IgD-negative memory B cell (primary cell): ENCODE data around the gene PADI2. TPM values are rescaled to one million over a fixed set of nuclear protein-coding genes. Genes with fewer than 3 reads are reported as not detected.

ENCODE experiments used
- H3K27ac Mint-ChIP-seq, 3 donors: one replicate each; pipeline ENCODE4 v1.8.0; 2020 to 2022; ENCODE audit warnings: mild to moderate bottlenecking in 3 of 3, mixed read lengths in 3 of 3, moderate library complexity in 1 of 3
- H3K27me3 Mint-ChIP-seq: one replicate; pipeline ENCODE4 v1.8.0; 2021; ENCODE audit warnings: mixed read lengths
- H3K36me3 Mint-ChIP-seq: one replicate; pipeline ENCODE4 v1.8.0; 2020; ENCODE audit warnings: mild to moderate bottlenecking, mixed read lengths
- H3K4me1 Mint-ChIP-seq, 3 donors: one replicate each; pipeline ENCODE4 v1.8.0; 2020 to 2022; ENCODE audit warnings: mixed read lengths in 3 of 3, mild to moderate bottlenecking in 1 of 3
- H3K4me3 Mint-ChIP-seq, 4 donors: one replicate each; pipeline ENCODE4 v1.8.0; 2020 to 2022; ENCODE audit warnings: mild to moderate bottlenecking in 4 of 4, mixed read lengths in 4 of 4, moderate library complexity in 3 of 4
- H3K9me3 Mint-ChIP-seq, 3 donors: one replicate each; pipeline ENCODE4 v1.8.0; 2020 to 2021; ENCODE audit warnings: mixed read lengths in 3 of 3, mild to moderate bottlenecking in 1 of 3
- polyA plus RNA-seq: library from polyadenylated mRNA; unstranded; fragments of 300-500 nt; fragmentation: Illumina TruSeq; gene quantifications from one replicate; pipeline ENCODE4 v1.2.3, GENCODE V29; 2021

PADI2 gene
- polyA plus RNA-seq, 1 donor from 2014 or later: 0.10 TPM

GRCh38 chr1:17094664-17095063 is 24.6 kb downstream of the PADI2 start:
- Mint-ChIP-seq H3K4me1 (no peaks in the 10 kb centered on the region), H3K27me3 (peaks cover 8% of the 10 kb centered on the region), H3K27ac (no peak overlapping the region), H3K9me3 (peaks cover 0 to 3% (median 3%) of the 10 kb centered on the region in 3 donors), H3K4me3 (no peak overlapping the region), H3K36me3 (no peaks in the 10 kb centered on the region)

- no peak overlapping the region for H3K27ac Mint-ChIP-seq
- no peaks in the 10 kb centered on the region for H3K36me3 Mint-ChIP-seq
- H3K4me3 Mint-ChIP-seq: no peak overlapping the region
- peaks cover 0 to 3% (median 3%) of the 10 kb centered on the region in 3 donors for H3K9me3 Mint-ChIP-seq
- H3K27me3 Mint-ChIP-seq: peaks cover 7% of the 10 kb centered on the region
- no peaks in the 10 kb centered on the region for H3K4me1 Mint-ChIP-seq
These were observed 25.3 kb downstream of the PADI2 start for GRCh38 chr1:17093822-17094393.

GRCh38 chr1:17091252-17091651 is 28.0 kb downstream of the PADI2 start:
- Mint-ChIP-seq H3K36me3 (peaks cover 2% of the 10 kb centered on the region), H3K9me3 (peaks cover 0 to 3% (median 3%) of the 10 kb centered on the region in 3 donors), H3K4me1 (peaks cover 0 to 2% (median 0%) of the 10 kb centered on the region in 3 donors), H3K27me3 (peaks cover 3% of the 10 kb centered on the region), H3K27ac (no peak overlapping the region), H3K4me3 (no peak overlapping the region)

GRCh38 chr1:17089506-17089905 is 29.7 kb downstream of the PADI2 start:
- H3K36me3 Mint-ChIP-seq: peaks cover 2% of the 10 kb centered on the region
- H3K4me1 Mint-ChIP-seq: peaks cover 0 to 2% (median 0%) of the 10 kb centered on the region in 3 donors
- no peak overlapping the region for H3K4me3 Mint-ChIP-seq
- H3K27me3 Mint-ChIP-seq: peaks cover 4% of the 10 kb centered on the region
- no peak overlapping the region for H3K27ac Mint-ChIP-seq
- H3K9me3 Mint-ChIP-seq: peaks cover 0 to 3% (median 3%) of the 10 kb centered on the region in 3 donors

GRCh38 chr1:17086751-17087150 is 32.5 kb downstream of the PADI2 start:
- Mint-ChIP-seq H3K27ac (no peak overlapping the region), H3K4me3 (no peak overlapping the region), H3K4me1 (peaks cover 0 to 2% (median 0%) of the 10 kb centered on the region in 3 donors), H3K27me3 (peaks cover 4% of the 10 kb centered on the region), H3K36me3 (peaks cover 2% of the 10 kb centered on the region), H3K9me3 (no peaks in the 10 kb centered on the region)

- H3K9me3 Mint-ChIP-seq: no peaks in the 10 kb centered on the region
- no peak overlapping the region for H3K27ac Mint-ChIP-seq
- no peak overlapping the region for H3K4me3 Mint-ChIP-seq
- peaks cover 2% of the 10 kb centered on the region for H3K36me3 Mint-ChIP-seq
- H3K4me1 Mint-ChIP-seq: peaks cover 0 to 2% (median 0%) of the 10 kb centered on the region in 3 donors
- H3K27me3 Mint-ChIP-seq: peaks cover 4% of the 10 kb centered on the region
These were observed 34.5 kb downstream of the PADI2 start for GRCh38 chr1:17084787-17085186.

GRCh38 chr1:17082761-17083160 is 36.5 kb downstream of the PADI2 start:
- peaks cover 0 to 1% (median 0%) of the 10 kb centered on the region in 3 donors for H3K4me1 Mint-ChIP-seq
- peaks cover 2% of the 10 kb centered on the region for H3K36me3 Mint-ChIP-seq
- H3K9me3 Mint-ChIP-seq: no peaks in the 10 kb centered on the region
- no peak overlapping the region for H3K4me3 Mint-ChIP-seq
- H3K27ac Mint-ChIP-seq: no peak overlapping the region
- peaks cover 4% of the 10 kb centered on the region for H3K27me3 Mint-ChIP-seq

GRCh38 chr1:17081439-17081838 is 37.8 kb downstream of the PADI2 start:
- Mint-ChIP-seq H3K36me3 (peaks cover 5% of the 10 kb centered on the region), H3K4me1 (peaks cover 0 to 1% (median 0%) of the 10 kb centered on the region in 3 donors), H3K9me3 (no peaks in the 10 kb centered on the region), H3K4me3 (no peak overlapping the region), H3K27ac (no peak overlapping the region), H3K27me3 (peaks cover 4% of the 10 kb centered on the region)

GRCh38 chr1:17080880-17081279 is 38.4 kb downstream of the PADI2 start:
- peaks cover 0 to 1% (median 0%) of the 10 kb centered on the region in 3 donors for H3K4me1 Mint-ChIP-seq
- no peak overlapping the region for H3K4me3 Mint-ChIP-seq
- H3K9me3 Mint-ChIP-seq: no peaks in the 10 kb centered on the region
- no peak overlapping the region for H3K27ac Mint-ChIP-seq
- H3K27me3 Mint-ChIP-seq: peaks cover 4% of the 10 kb centered on the region
- peaks cover 5% of the 10 kb centered on the region for H3K36me3 Mint-ChIP-seq

- H3K27me3 Mint-ChIP-seq: peaks cover 9% of the 10 kb centered on the region
- H3K27ac Mint-ChIP-seq: no peak overlapping the region
- peaks cover 0 to 1% (median 0%) of the 10 kb centered on the region in 3 donors for H3K4me1 Mint-ChIP-seq
- H3K36me3 Mint-ChIP-seq: peaks cover 5% of the 10 kb centered on the region
- H3K4me3 Mint-ChIP-seq: no peak overlapping the region
- H3K9me3 Mint-ChIP-seq: peaks cover 0 to 3% (median 3%) of the 10 kb centered on the region in 3 donors
These were observed 39.0 kb downstream of the PADI2 start for GRCh38 chr1:17080085-17080759.

GRCh38 chr1:17078991-17079868 is 40.0 kb downstream of the PADI2 start:
- Mint-ChIP-seq H3K27ac (no peak overlapping the region), H3K4me1 (peaks cover 0 to 1% (median 0%) of the 10 kb centered on the region in 3 donors), H3K9me3 (peaks cover 0 to 3% (median 3%) of the 10 kb centered on the region in 3 donors), H3K4me3 (peak overlapping the region in 1 of 4 donors; percentile 27), H3K27me3 (peaks cover 5% of the 10 kb centered on the region), H3K36me3 (peaks cover 5% of the 10 kb centered on the region)

- Mint-ChIP-seq H3K27ac (no peak overlapping the region), H3K4me1 (peaks cover 0 to 1% (median 0%) of the 10 kb centered on the region in 3 donors), H3K27me3 (peaks cover 5% of the 10 kb centered on the region), H3K4me3 (peak overlapping the region in 1 of 4 donors; percentile 45), H3K9me3 (peaks cover 0 to 3% (median 3%) of the 10 kb centered on the region in 3 donors), H3K36me3 (peaks cover 5% of the 10 kb centered on the region)
These were observed 43.6 kb downstream of the PADI2 start for GRCh38 chr1:17075470-17076255.

GRCh38 chr1:17071794-17072193 is 47.5 kb downstream of the PADI2 start:
- Mint-ChIP-seq H3K9me3 (peaks cover 0 to 3% (median 3%) of the 10 kb centered on the region in 3 donors), H3K4me3 (no peak overlapping the region), H3K36me3 (no peaks in the 10 kb centered on the region), H3K4me1 (no peaks in the 10 kb centered on the region), H3K27ac (no peak overlapping the region), H3K27me3 (peaks cover 5% of the 10 kb centered on the region)

- H3K36me3 Mint-ChIP-seq: no peaks in the 10 kb centered on the region
- no peak overlapping the region for H3K27ac Mint-ChIP-seq
- H3K4me3 Mint-ChIP-seq: no peak overlapping the region
- H3K4me1 Mint-ChIP-seq: no peaks in the 10 kb centered on the region
- H3K9me3 Mint-ChIP-seq: no peaks in the 10 kb centered on the region
- no peaks in the 10 kb centered on the region for H3K27me3 Mint-ChIP-seq
These were observed 49.1 kb downstream of the PADI2 start for GRCh38 chr1:17070163-17070525.
